HG03095 (cell line): ENCODE data around the gene GRPEL1.
A peak's percentile ranks its signal among the peaks of the same experiment; 100 is the strongest.
"Not testable (repeated sequence)": the region's sequence is repeated elsewhere in the genome, so short reads cannot be mapped to it uniquely, and the experiment has no call there.

Experiments used
- ATAC-seq: cut with Tn5 transposase; IDR thresholded peaks from one replicate; pipeline ENCODE4 v1.9.1; 2021; ENCODE audit warnings: moderate library complexity; ENCODE audit not compliant: unreplicated experiment

GRPEL1 gene

DNA sequence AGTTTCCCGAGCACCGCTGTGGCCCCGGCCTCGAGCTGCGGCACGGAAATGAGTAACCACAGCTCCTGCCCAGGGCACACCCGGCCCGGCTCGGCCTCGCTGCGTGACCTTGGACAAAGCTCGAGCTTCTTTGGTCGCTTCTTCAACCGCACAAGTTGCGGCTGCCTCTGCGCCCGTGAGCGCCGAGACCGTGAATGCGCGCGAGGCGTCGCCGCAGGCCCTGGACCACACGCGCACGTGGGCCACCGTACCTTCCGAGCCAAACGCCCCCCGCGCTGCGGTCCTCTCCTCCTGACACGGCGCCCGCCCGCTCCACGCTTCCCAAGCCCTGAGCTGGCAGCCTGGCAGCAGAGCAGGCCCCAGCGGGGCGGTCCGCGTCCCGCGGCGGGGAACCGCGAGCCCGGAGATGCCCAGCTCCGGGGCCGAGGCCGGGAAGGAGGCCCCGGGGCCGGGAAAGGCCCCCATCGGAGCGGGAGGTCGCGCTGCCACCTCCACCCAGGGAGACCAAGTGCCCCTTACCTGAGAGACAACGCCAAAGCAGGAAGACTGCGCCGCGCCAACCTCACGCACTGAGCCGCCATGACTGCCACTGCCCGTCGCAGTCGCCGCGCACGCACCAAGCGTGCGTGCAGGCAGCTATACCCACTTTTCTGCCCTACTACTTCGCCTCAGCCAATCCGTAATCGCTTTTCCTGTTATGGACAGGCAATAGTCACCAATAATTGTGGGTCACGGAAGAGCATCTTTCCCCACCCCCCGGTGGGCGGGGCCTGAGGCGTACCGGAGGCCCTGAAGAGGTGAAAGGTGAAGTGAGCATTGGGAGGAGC, at the start of gene GRPEL1:
Gene GRPEL1, minus strand, starts transcription at position 613 of the 827 bp plus-strand sequence. Its CDS starts 32 bp downstream, at position 581.
- ATAC-seq = peak; percentile 90

GRCh38 chr4:7116705-7117104, 48.8 kb upstream of the GRPEL1 start:
- no peak for ATAC-seq

- ATAC-seq = no peak
Measured at GRCh38 chr4:7115557-7116340, 47.9 kb upstream of the GRPEL1 start.

- ATAC-seq = no peak
Measured at GRCh38 chr4:7112656-7113055, 44.8 kb upstream of the GRPEL1 start.

DNA sequence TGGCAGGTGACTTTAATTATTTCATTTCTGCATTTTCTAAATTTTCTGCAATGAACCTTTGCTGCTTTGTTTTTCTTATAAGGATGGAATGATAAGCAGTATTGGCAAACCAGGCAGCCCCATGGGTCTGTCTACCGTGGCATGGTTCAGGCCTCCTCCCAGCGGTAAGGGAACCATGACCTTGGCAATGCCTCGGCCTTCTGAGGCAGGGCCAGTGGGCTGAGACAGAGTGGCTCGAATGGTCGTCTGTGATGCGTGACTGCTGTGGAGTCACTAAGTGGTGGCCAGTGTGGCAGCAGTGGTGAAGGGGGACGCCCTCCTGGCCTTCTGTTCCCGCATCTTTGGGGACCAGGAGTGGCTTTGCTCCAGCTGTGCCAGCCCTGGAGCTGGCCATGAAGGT, 43.6 kb upstream of the GRPEL1 start:
- ATAC-seq = no peak

GRCh38 chr4:7110546-7110945, 42.7 kb upstream of the GRPEL1 start:
- no peak for ATAC-seq

DNA sequence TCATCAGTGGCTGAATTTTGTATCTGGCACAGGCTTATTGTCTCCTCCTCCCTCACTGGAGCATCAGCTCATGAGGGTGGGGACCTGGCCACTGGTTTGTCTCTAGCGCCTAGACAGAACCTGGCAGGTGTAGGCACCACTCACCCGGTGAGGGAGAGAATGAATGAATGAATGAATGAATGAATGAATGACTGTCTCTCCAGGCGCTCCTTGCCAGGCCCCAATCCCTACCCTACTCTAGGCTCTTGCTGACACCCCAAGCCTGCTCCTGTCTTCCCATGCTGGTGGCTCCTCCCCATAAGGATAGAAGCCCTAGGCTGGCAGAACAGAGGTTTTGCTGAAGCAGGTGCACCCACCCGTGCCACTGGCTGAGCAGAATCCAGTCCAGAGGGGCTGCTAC, 41.3 kb upstream of the GRPEL1 start:
- ATAC-seq = no peak

DNA sequence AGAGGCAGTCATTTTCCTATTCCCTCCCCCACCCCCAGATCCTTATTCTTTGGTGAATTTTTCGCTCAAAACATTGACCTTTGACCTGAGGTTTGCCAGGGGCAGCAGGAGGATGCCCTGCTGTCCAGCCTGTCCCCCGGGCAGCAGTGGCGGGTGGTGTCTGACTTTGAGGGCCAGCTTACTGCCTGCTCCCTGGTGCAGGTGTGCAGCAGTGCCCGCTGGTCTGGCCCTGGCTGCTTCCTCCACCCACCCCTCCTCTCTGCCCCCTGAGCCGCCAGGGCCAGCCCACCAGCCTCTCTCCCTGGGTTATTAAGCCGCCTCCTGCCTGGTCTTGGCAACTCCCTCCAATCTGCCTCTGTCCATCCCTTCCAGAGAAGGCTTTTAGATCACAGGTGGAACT, 40.8 kb upstream of the GRPEL1 start:
- no peak for ATAC-seq

GRCh38 chr4:7108046-7108625, 40.3 kb upstream of the GRPEL1 start:
- no peak for ATAC-seq

GRCh38 chr4:7107166-7107905, 39.5 kb upstream of the GRPEL1 start:
- ATAC-seq = no peak

- no peak for ATAC-seq
Measured at GRCh38 chr4:7105276-7105675, 37.4 kb upstream of the GRPEL1 start.

DNA sequence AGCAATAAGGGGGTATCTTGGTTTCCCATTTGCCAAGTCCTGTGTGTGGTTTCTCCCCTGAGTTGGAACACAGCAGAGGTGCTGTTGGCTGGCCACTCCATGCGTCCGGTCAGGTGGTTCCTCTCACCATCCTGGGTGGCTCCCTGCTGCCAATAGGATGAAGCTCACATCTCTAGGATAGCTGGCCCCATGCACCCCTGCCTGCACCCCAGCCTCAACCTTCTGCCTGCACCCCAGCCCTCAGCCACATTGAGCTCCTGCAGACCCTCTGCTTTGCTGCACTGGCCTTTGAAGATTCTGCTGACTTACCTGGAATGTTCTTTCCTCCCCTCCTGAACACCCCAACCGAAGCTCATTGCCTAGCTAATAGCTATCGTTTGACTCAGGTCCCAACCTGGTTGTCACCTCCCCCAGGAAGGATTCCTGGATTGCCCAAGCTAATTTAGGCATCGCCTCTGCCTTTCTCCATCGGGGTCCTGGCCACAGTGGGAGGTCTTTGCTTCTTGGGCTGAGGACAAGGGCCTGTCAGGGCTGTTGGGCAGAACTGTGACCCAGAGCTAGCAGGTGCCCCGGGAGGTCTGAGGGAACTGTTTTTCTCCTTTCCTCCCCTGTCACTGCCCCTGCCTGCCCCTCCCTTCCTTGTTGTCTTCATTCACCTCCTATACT, 36.6 kb upstream of the GRPEL1 start:
- ATAC-seq = no peak

DNA sequence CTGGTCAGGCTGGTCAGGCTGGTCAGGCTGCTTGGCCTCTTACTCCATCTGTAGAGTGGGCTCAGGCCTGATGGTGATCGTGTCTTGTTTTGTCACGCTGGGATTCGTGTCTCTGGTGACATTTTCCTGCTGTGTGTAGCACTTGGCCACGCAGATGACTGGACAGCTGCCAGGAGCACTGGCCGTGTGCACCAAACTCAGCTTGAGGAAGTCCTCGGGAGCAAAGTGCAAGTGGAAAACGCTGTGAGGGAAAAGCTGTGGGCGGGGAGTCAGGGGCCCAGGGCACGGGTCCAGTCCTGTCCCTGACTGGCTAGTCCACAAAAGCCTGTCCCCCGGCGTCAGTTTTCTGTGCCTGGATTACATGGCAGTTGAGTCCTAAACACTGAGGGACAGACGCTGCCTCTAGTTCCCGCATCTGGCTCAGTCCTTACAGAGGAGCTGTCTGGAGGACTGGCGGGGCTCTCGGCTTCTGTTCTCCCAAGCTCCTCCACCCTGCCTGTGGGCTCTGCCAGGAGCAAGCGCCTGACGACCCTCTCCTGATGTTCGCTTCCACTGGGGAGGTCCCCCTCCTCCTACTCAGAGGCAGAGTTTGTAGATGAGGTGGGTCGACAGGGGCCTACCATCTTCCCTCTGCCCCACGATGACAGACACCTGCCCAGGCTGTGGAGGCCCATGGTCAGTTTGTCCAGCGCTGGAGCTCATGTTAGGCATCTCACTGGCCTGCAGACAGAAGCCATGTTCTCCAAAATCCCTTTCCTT, 35.9 kb upstream of the GRPEL1 start:
- no peak for ATAC-seq

- ATAC-seq = peak; percentile 87
Measured at GRCh38 chr4:7103031-7103606, 35.3 kb upstream of the GRPEL1 start.

GRCh38 chr4:7102516-7102909, 34.6 kb upstream of the GRPEL1 start:
- ATAC-seq = not testable (repeated sequence)

DNA sequence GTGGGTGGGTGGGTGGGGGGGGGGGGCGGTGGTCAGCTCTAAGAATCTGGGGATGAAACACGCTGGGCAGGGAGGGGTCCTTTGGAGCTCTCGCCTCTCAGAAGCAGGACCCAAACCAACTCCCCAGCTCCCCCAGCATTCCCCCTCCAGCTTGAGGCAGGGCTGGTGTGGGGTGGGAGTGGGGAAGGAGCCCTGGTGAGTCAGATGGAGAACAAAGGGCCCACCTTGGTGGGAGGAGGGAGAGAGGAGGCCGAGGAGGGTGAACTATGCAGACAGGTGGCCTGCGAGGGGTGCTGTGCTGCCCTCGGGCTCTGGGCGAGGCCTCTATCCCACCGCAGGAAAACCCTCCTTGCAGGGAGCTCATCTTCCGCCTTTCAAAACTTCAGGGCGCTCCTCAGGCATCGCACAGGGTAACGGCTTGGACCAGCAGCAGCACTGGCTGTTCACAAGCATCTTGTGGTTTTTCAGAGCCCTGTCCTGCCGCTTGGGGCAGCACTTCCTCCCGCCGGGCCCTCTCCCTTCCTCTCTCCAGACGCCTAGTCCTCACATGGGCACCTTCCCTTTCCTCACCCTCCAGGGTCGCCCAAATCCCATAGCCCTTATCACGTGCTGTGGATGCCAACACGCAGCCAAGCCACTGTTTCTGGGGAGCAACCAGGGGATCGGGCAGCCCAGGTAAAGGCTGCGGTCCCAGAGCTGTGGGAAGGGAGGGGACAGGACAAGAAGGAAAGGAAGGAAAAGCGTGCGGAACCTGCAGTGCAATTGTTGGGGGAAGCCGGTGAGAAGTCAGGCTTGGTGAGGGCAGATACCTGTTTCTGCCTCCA, 34.0 kb upstream of the GRPEL1 start:
- ATAC-seq = peak; percentile 63

- no peak for ATAC-seq
Measured at GRCh38 chr4:7096236-7096635, 28.4 kb upstream of the GRPEL1 start.

GRCh38 chr4:7095611-7096155, 27.8 kb upstream of the GRPEL1 start:
- ATAC-seq = no peak
